ENCODE data around the gene ERAP2. TPM values are rescaled to one million over a fixed set of nuclear protein-coding genes. Genes with fewer than 3 reads are reported as not detected.

Gene ERAP2
- total and polyA plus RNA-seq, 10 of the 15 experiments (the other 5 are each of a cell fraction or from before 2014, with no cell fraction given): 4.0 to 28.7 (median 11.7) TPM

DNA sequence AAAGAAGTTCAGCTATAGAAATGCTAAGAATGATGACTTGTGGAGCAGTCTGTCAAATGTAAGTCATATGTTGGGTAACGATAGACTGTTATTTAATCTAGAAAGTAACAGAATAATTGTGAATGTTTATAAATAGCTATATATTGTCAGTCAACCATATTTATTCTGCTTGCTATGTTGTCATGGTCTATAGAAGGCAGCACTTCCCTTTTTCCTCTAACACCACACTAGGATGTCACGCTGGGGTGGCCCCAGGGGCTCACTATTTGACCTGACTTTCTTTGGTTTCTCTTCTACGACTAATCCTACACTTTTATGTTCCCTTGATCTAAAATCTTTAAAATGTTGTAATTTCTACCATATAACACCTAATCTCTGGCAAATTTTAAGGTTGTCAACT is 20.5 kb downstream of the ERAP2 start:
- ChIA-PET RAD21 (ENCODE audit: unreplicated experiment) (interaction anchor here (0.6 to 6.8 kb wide), 32 partner anchors 8 to 264 kb away, joined by 3 to 134 read pairs (median 6); partner anchors contain the start of genes ERAP1, ERAP2, LIX1 and LNPEP), POLR2A (interaction anchor here (0.6 to 2.4 kb wide), 12 partner anchors 14 to 72 kb away, joined by 3 to 31 read pairs (median 6); partner anchors contain the start of gene ERAP2), CTCF (interaction anchor here (0.8 to 10.7 kb wide), 23 partner anchors 8 to 147 kb away, joined by 3 to 167 read pairs (median 5); partner anchors contain the start of gene ERAP2), SMC1A (ENCODE audit: uncharacterized antibody, unreplicated experiment) (interaction anchor here (0.7 to 8.5 kb wide), 39 partner anchors 8 to 264 kb away, joined by 3 to 140 read pairs (median 6); partner anchors contain the start of genes ERAP1, ERAP2, LIX1 and LNPEP)
- in situ Hi-C loops (cut with MboI) (no loop called here), intact Hi-C loops (cut with micrococcal nuclease; ENCODE audit: unreplicated experiment) (loop anchor here (1.0 to 2.0 kb wide), 3 partner anchors 11 to 38 kb away; no protein-coding TSS in a partner anchor)
- H2AFZ ChIP-seq (ENCODE audit: control insufficient read depth, low read depth, low read length): no peak overlapping the region; the same call in 1 of the 2 replicates
- peak overlapping the region; percentile 68 for H3K27ac ChIP-seq (ENCODE audit: control insufficient read depth, insufficient read depth)
- BruUV-seq (replicated peaks): no TSS peak
- H3K9me3 ChIP-seq (replicated peaks; ENCODE audit: control insufficient read depth, insufficient read depth, low read length): no peaks in the 10 kb centered on the region
- no peak for DNase-seq (ENCODE audit: low read depth, low spot score)
- H4K20me1 ChIP-seq (ENCODE audit: control insufficient read depth, insufficient read depth): no peaks in the 10 kb centered on the region
- 14% methylated on average over 3 of the region's 3 CpGs for WGBS (ENCODE audit: insufficient coverage, insufficient replicate concordance, low lambda C conversion rate, missing lambda C conversion rate)
- ATAC-seq: peak; percentile 98
- H3K4me2 ChIP-seq (ENCODE audit: control insufficient read depth, insufficient read depth): peak overlapping the region; percentile 48
- no peaks in the 10 kb centered on the region for H3K79me2 ChIP-seq (ENCODE audit: control insufficient read depth, insufficient read depth, low read length)
- peaks cover 10% of the 10 kb centered on the region; the same call in 1 of the 2 replicates for H3K4me1 ChIP-seq (ENCODE audit: control insufficient read depth, insufficient read depth, low read length)
- no peak overlapping the region for H3K9ac ChIP-seq (ENCODE audit: control insufficient read depth, insufficient read depth, low read length)
- H3K4me3 ChIP-seq: 0 out of 2 replicates have a peak overlapping the region, but pooled peaks have one; percentile 15
- H3K27me3 ChIP-seq (replicated peaks in 1 of 2; ENCODE audit: control insufficient read depth in 2 of 2, insufficient read depth in 2 of 2, low read length in 1 of 2): no peaks in the 10 kb centered on the region
- peaks cover 6 to 27% of the 10 kb centered on the region in 2 experiments for H3K36me3 ChIP-seq (ENCODE audit: control insufficient read depth in 2 of 2, insufficient read depth in 2 of 2, low read length in 1 of 2)
- peak; percentile 69 for FAIRE-seq
- TF ChIP-seq MEF2A (IDR thresholded peaks at IDR 0.05; ENCODE audit: insufficient read depth, low read depth, low read length) (peak; percentile 86), SMARCA5 (IDR thresholded peaks at IDR 0.05) (no peak), EP300 (IDR thresholded peaks at IDR 0.05; ENCODE audit: borderline replicate concordance in 1 of 2, control insufficient read depth in 1 of 2, low read depth in 2 of 2, low read length in 2 of 2) (peak; percentile 56 to 64; a peak in 2 of 4 replicates), CHD1 (IDR thresholded peaks at IDR 0.05; ENCODE audit: low read depth, low read length) (no peak), PAX5 (IDR thresholded peaks at IDR 0.05; ENCODE audit: borderline replicate concordance, low read depth, low read length) (peak; percentile 96), CBX5 (IDR thresholded peaks at IDR 0.05; ENCODE audit: low read depth) (peak; percentile 71; the same call in 1 of the 2 replicates), IKZF2 (IDR thresholded peaks at IDR 0.05) (peak; percentile 59 to 76; a peak in 2 of 4 replicates), CREB1 (IDR thresholded peaks at IDR 0.05; ENCODE audit: low read depth) (peak; percentile 80), NR2F1 (conservative IDR thresholded peaks at IDR 0.05) (peak; percentile 85), IKZF1 (conservative IDR thresholded peaks at IDR 0.05) (peak; percentile 51; the same call in 1 of the 2 replicates), CREM (IDR thresholded peaks at IDR 0.05; ENCODE audit: low read depth) (peak; percentile 69), NFIC (IDR thresholded peaks at IDR 0.05; ENCODE audit: low read depth, low read length) (peak; percentile 91), DPF2 (IDR thresholded peaks at IDR 0.05) (peak; percentile 75), SMC3 (IDR thresholded peaks at IDR 0.05; ENCODE audit: borderline replicate concordance, low read length) (peak; percentile 20; the same call in 1 of the 2 replicates)
- TF ChIP-seq, protein P1, sequence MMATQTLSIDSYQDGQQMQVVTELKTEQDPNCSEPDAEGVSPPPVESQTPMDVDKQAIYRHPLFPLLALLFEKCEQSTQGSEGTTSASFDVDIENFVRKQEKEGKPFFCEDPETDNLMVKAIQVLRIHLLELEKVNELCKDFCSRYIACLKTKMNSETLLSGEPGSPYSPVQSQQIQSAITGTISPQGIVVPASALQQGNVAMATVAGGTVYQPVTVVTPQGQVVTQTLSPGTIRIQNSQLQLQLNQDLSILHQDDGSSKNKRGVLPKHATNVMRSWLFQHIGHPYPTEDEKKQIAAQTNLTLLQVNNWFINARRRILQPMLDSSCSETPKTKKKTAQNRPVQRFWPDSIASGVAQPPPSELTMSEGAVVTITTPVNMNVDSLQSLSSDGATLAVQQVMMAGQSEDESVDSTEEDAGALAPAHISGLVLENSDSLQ (IDR thresholded peaks at IDR 0.05): peak; percentile 50
- TF ChIP-seq, protein P2, sequence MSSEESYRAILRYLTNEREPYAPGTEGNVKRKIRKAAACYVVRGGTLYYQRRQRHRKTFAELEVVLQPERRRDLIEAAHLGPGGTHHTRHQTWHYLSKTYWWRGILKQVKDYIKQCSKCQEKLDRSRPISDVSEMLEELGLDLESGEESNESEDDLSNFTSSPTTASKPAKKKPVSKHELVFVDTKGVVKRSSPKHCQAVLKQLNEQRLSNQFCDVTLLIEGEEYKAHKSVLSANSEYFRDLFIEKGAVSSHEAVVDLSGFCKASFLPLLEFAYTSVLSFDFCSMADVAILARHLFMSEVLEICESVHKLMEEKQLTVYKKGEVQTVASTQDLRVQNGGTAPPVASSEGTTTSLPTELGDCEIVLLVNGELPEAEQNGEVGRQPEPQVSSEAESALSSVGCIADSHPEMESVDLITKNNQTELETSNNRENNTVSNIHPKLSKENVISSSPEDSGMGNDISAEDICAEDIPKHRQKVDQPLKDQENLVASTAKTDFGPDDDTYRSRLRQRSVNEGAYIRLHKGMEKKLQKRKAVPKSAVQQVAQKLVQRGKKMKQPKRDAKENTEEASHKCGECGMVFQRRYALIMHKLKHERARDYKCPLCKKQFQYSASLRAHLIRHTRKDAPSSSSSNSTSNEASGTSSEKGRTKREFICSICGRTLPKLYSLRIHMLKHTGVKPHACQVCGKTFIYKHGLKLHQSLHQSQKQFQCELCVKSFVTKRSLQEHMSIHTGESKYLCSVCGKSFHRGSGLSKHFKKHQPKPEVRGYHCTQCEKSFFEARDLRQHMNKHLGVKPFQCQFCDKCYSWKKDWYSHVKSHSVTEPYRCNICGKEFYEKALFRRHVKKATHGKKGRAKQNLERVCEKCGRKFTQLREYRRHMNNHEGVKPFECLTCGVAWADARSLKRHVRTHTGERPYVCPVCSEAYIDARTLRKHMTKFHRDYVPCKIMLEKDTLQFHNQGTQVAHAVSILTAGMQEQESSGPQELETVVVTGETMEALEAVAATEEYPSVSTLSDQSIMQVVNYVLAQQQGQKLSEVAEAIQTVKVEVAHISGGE (CRISPR knock-in tag; IDR thresholded peaks at IDR 0.05): no peak
- TF ChIP-seq, protein P3, sequence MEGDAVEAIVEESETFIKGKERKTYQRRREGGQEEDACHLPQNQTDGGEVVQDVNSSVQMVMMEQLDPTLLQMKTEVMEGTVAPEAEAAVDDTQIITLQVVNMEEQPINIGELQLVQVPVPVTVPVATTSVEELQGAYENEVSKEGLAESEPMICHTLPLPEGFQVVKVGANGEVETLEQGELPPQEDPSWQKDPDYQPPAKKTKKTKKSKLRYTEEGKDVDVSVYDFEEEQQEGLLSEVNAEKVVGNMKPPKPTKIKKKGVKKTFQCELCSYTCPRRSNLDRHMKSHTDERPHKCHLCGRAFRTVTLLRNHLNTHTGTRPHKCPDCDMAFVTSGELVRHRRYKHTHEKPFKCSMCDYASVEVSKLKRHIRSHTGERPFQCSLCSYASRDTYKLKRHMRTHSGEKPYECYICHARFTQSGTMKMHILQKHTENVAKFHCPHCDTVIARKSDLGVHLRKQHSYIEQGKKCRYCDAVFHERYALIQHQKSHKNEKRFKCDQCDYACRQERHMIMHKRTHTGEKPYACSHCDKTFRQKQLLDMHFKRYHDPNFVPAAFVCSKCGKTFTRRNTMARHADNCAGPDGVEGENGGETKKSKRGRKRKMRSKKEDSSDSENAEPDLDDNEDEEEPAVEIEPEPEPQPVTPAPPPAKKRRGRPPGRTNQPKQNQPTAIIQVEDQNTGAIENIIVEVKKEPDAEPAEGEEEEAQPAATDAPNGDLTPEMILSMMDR (IDR thresholded peaks at IDR 0.05 in 2 of 3, conservative IDR thresholded peaks at IDR 0.05 in 1 of 3; ENCODE audit: control insufficient read depth in 2 of 3, extremely low read depth in 1 of 3, insufficient read depth in 1 of 3, low read depth in 3 of 3, low read length in 3 of 3): peak in 1 of 3 experiments; percentile 33; a peak in 2 of 6 replicates

Measured in GM12878 (cell line).